ENCODE data around the gene PLEKHA3.

The PLEKHA3 gene

GRCh38 chr2:178498137-178498536, 17.9 kb downstream of the PLEKHA3 start:
- Mint-ChIP-seq H3K4me1 (ENCODE audit: low read depth) (peaks cover 3% of the 10 kb centered on the region), H3K27ac (no peak overlapping the region), H3K36me3 (ENCODE audit: low read depth) (peaks cover 89% of the 10 kb centered on the region)

GRCh38 chr2:178499640-178500039, 19.4 kb downstream of the PLEKHA3 start:
- H3K4me1 Mint-ChIP-seq (ENCODE audit: low read depth), result peaks cover 3% of the 10 kb centered on the region
- H3K27ac Mint-ChIP-seq, result no peak overlapping the region
- H3K9me3 Mint-ChIP-seq, result no peaks in the 10 kb centered on the region
- DNase-seq, result no peak
- H3K4me3 Mint-ChIP-seq, result no peak overlapping the region
- no peaks in the 10 kb centered on the region for H3K27me3 Mint-ChIP-seq
- peaks cover 88% of the 10 kb centered on the region for H3K36me3 Mint-ChIP-seq (ENCODE audit: low read depth)

More at GRCh38 chr2:178498137-178498536, 17.9 kb downstream of the PLEKHA3 start:
- Mint-ChIP-seq H3K4me3 (no peak overlapping the region), H3K9me3 (no peaks in the 10 kb centered on the region), H3K27me3 (no peaks in the 10 kb centered on the region)
- no peak for DNase-seq

- H3K27me3 Mint-ChIP-seq, result no peaks in the 10 kb centered on the region
- no peak overlapping the region for H3K27ac Mint-ChIP-seq
- no peak overlapping the region for H3K4me3 Mint-ChIP-seq
- H3K36me3 Mint-ChIP-seq (ENCODE audit: low read depth), result peaks cover 86% of the 10 kb centered on the region
- H3K4me1 Mint-ChIP-seq (ENCODE audit: low read depth), result peaks cover 9% of the 10 kb centered on the region
- H3K9me3 Mint-ChIP-seq, result no peaks in the 10 kb centered on the region
- DNase-seq, result no peak
Measured at GRCh38 chr2:178502751-178503150, 22.5 kb downstream of the PLEKHA3 start.

GRCh38 chr2:178506101-178506500, 25.8 kb downstream of the PLEKHA3 start:
- H3K36me3 Mint-ChIP-seq (ENCODE audit: low read depth), result peaks cover 79% of the 10 kb centered on the region
- no peak overlapping the region for H3K4me3 Mint-ChIP-seq
- no peaks in the 10 kb centered on the region for H3K9me3 Mint-ChIP-seq
- no peak overlapping the region for H3K27ac Mint-ChIP-seq
- no peak for DNase-seq
- H3K4me1 Mint-ChIP-seq (ENCODE audit: low read depth), result peaks cover 15% of the 10 kb centered on the region
- no peaks in the 10 kb centered on the region for H3K27me3 Mint-ChIP-seq

GRCh38 chr2:178506524-178506923, 26.3 kb downstream of the PLEKHA3 start:
- peaks cover 78% of the 10 kb centered on the region for H3K36me3 Mint-ChIP-seq (ENCODE audit: low read depth)
- H3K9me3 Mint-ChIP-seq, result no peaks in the 10 kb centered on the region
- H3K4me3 Mint-ChIP-seq, result no peak overlapping the region
- H3K27me3 Mint-ChIP-seq, result no peaks in the 10 kb centered on the region
- DNase-seq, result no peak
- peaks cover 15% of the 10 kb centered on the region for H3K4me1 Mint-ChIP-seq (ENCODE audit: low read depth)
- no peak overlapping the region for H3K27ac Mint-ChIP-seq

GRCh38 chr2:178506949-178507348, 26.7 kb downstream of the PLEKHA3 start:
- Mint-ChIP-seq H3K27ac (no peak overlapping the region), H3K4me1 (ENCODE audit: low read depth) (peaks cover 18% of the 10 kb centered on the region), H3K27me3 (no peaks in the 10 kb centered on the region), H3K4me3 (no peak overlapping the region), H3K36me3 (ENCODE audit: low read depth) (peaks cover 77% of the 10 kb centered on the region), H3K9me3 (no peaks in the 10 kb centered on the region)
- DNase-seq, result no peak

GRCh38 chr2:178508646-178509045, 28.4 kb downstream of the PLEKHA3 start:
- no peaks in the 10 kb centered on the region for H3K9me3 Mint-ChIP-seq
- no peak for DNase-seq
- peaks cover 75% of the 10 kb centered on the region for H3K36me3 Mint-ChIP-seq (ENCODE audit: low read depth)
- no peak overlapping the region for H3K4me3 Mint-ChIP-seq
- no peaks in the 10 kb centered on the region for H3K27me3 Mint-ChIP-seq
- H3K27ac Mint-ChIP-seq, result no peak overlapping the region
- peaks cover 30% of the 10 kb centered on the region for H3K4me1 Mint-ChIP-seq (ENCODE audit: low read depth)

- H3K4me3 Mint-ChIP-seq, result no peak overlapping the region
- no peaks in the 10 kb centered on the region for H3K27me3 Mint-ChIP-seq
- DNase-seq, result no peak
- no peak overlapping the region for H3K27ac Mint-ChIP-seq
- H3K4me1 Mint-ChIP-seq (ENCODE audit: low read depth), result peaks cover 46% of the 10 kb centered on the region
- peaks cover 72% of the 10 kb centered on the region for H3K36me3 Mint-ChIP-seq (ENCODE audit: low read depth)
- no peaks in the 10 kb centered on the region for H3K9me3 Mint-ChIP-seq
Measured at GRCh38 chr2:178510384-178510783, 30.1 kb downstream of the PLEKHA3 start.

GRCh38 chr2:178512484-178512883, 32.2 kb downstream of the PLEKHA3 start:
- Mint-ChIP-seq H3K27ac (no peak overlapping the region), H3K27me3 (no peaks in the 10 kb centered on the region), H3K36me3 (ENCODE audit: low read depth) (peaks cover 60% of the 10 kb centered on the region), H3K9me3 (no peaks in the 10 kb centered on the region), H3K4me3 (no peak overlapping the region), H3K4me1 (ENCODE audit: low read depth) (peaks cover 40% of the 10 kb centered on the region)
- no peak for DNase-seq

- no peaks in the 10 kb centered on the region for H3K9me3 Mint-ChIP-seq
- H3K27ac Mint-ChIP-seq, result peak overlapping the region; percentile 94
- no peak for DNase-seq
- peaks cover 31% of the 10 kb centered on the region for H3K4me1 Mint-ChIP-seq (ENCODE audit: low read depth)
- no peak overlapping the region for H3K4me3 Mint-ChIP-seq
- H3K36me3 Mint-ChIP-seq (ENCODE audit: low read depth), result peaks cover 66% of the 10 kb centered on the region
- no peaks in the 10 kb centered on the region for H3K27me3 Mint-ChIP-seq
Measured at GRCh38 chr2:178513876-178514275, 33.6 kb downstream of the PLEKHA3 start.

GRCh38 chr2:178514664-178515063, 34.4 kb downstream of the PLEKHA3 start:
- DNase-seq, result no peak
- no peaks in the 10 kb centered on the region for H3K27me3 Mint-ChIP-seq
- peak overlapping the region; percentile 60 for H3K4me3 Mint-ChIP-seq
- H3K36me3 Mint-ChIP-seq (ENCODE audit: low read depth), result peaks cover 69% of the 10 kb centered on the region
- H3K9me3 Mint-ChIP-seq, result no peaks in the 10 kb centered on the region
- peaks cover 31% of the 10 kb centered on the region for H3K4me1 Mint-ChIP-seq (ENCODE audit: low read depth)
- H3K27ac Mint-ChIP-seq, result peak overlapping the region; percentile 94

- Mint-ChIP-seq H3K4me1 (ENCODE audit: low read depth) (peaks cover 47% of the 10 kb centered on the region), H3K9me3 (peaks cover under 1% of the 10 kb centered on the region), H3K36me3 (ENCODE audit: low read depth) (peaks cover 56% of the 10 kb centered on the region), H3K27ac (no peak overlapping the region), H3K27me3 (no peaks in the 10 kb centered on the region), H3K4me3 (no peak overlapping the region)
- DNase-seq, result no peak
Measured at GRCh38 chr2:178517496-178517895, 37.2 kb downstream of the PLEKHA3 start.

GRCh38 chr2:178521304-178522150, 41.3 kb downstream of the PLEKHA3 start:
- Mint-ChIP-seq H3K27ac (peak overlapping the region; percentile 93), H3K4me1 (ENCODE audit: low read depth) (peaks cover 50% of the 10 kb centered on the region), H3K9me3 (peaks cover 5% of the 10 kb centered on the region), H3K4me3 (peak overlapping the region; percentile 47), H3K36me3 (ENCODE audit: low read depth) (peaks cover 60% of the 10 kb centered on the region), H3K27me3 (no peaks in the 10 kb centered on the region)
- peak; percentile 40 for DNase-seq

- H3K9me3 Mint-ChIP-seq, result peaks cover 5% of the 10 kb centered on the region
- H3K27ac Mint-ChIP-seq, result peak overlapping the region; percentile 95
- peak; percentile 87 for DNase-seq
- H3K4me3 Mint-ChIP-seq, result peak overlapping the region; percentile 95
- H3K36me3 Mint-ChIP-seq (ENCODE audit: low read depth), result peaks cover 60% of the 10 kb centered on the region
- no peaks in the 10 kb centered on the region for H3K27me3 Mint-ChIP-seq
- peaks cover 63% of the 10 kb centered on the region for H3K4me1 Mint-ChIP-seq (ENCODE audit: low read depth)
Measured at GRCh38 chr2:178522950-178523595, 42.8 kb downstream of the PLEKHA3 start.

GRCh38 chr2:178523596-178524134, 43.4 kb downstream of the PLEKHA3 start:
- H3K27ac Mint-ChIP-seq, result peak overlapping the region; percentile 95
- H3K4me3 Mint-ChIP-seq, result peak overlapping the region; percentile 95
- peaks cover 69% of the 10 kb centered on the region for H3K4me1 Mint-ChIP-seq (ENCODE audit: low read depth)
- H3K27me3 Mint-ChIP-seq, result no peaks in the 10 kb centered on the region
- H3K9me3 Mint-ChIP-seq, result peaks cover 5% of the 10 kb centered on the region
- peaks cover 59% of the 10 kb centered on the region for H3K36me3 Mint-ChIP-seq (ENCODE audit: low read depth)
- peak; percentile 34 for DNase-seq

All from activated T-cell treated with anti-CD3 and anti-CD28 coated beads, Interleukin-2, amount 50 U/mL, for 24 hours (primary cell).